ENCODE data around the gene TGIF1. TPM values are rescaled to one million over a fixed set of nuclear protein-coding genes. Genes with fewer than 3 reads are reported as not detected.
A peak's percentile ranks its signal among the peaks of the same experiment; 100 is the strongest.

The TGIF1 gene
- total RNA-seq, 2 donors from 2014 or later = 68.0 to 80.6 TPM

GRCh38 chr18:3494245-3494526 is 44.2 kb downstream of the TGIF1 start:
- TF ChIP-seq CTCF (IDR thresholded peaks at IDR 0.05) = no peak
- H3K4me1 ChIP-seq = peaks cover under 1% of the 10 kb centered on the region
- no peak overlapping the region for H3K27ac ChIP-seq
- H3K27me3 ChIP-seq = no peaks in the 10 kb centered on the region
- no peak overlapping the region for H3K4me3 ChIP-seq
- H3K9ac ChIP-seq (ENCODE audit: low read depth in 2 of 2, low read length in 2 of 2) = no peak overlapping the region
- no peak for DNase-seq
- intact Hi-C loops (cut with DNase I) = no loop called here
- no peaks in the 10 kb centered on the region for H3K36me3 ChIP-seq
- no peaks in the 10 kb centered on the region for H3K9me3 ChIP-seq

- intact Hi-C loops (cut with DNase I) = no loop called here
- DNase-seq = no peak
- H3K27me3 ChIP-seq = no peaks in the 10 kb centered on the region
- H3K4me1 ChIP-seq = peaks cover 4% of the 10 kb centered on the region
- H3K36me3 ChIP-seq = no peaks in the 10 kb centered on the region
- no peak overlapping the region for H3K27ac ChIP-seq
- no peaks in the 10 kb centered on the region for H3K9me3 ChIP-seq
- H3K9ac ChIP-seq (ENCODE audit: low read depth in 2 of 2, low read length in 2 of 2) = no peak overlapping the region
- H3K4me3 ChIP-seq = no peak overlapping the region
- no peak for TF ChIP-seq CTCF (IDR thresholded peaks at IDR 0.05)
Measured at GRCh38 chr18:3494569-3494968, 44.6 kb downstream of the TGIF1 start.

GRCh38 chr18:3495691-3496430 is 45.9 kb downstream of the TGIF1 start:
- H3K27me3 ChIP-seq = no peaks in the 10 kb centered on the region
- H3K9me3 ChIP-seq = no peaks in the 10 kb centered on the region
- H3K27ac ChIP-seq = no peak overlapping the region
- no peak overlapping the region for H3K4me3 ChIP-seq
- intact Hi-C loops (cut with DNase I) = no loop called here
- H3K9ac ChIP-seq (ENCODE audit: low read depth in 2 of 2, low read length in 2 of 2) = no peak overlapping the region
- no peak for DNase-seq
- peaks cover 5% of the 10 kb centered on the region for H3K4me1 ChIP-seq
- TF ChIP-seq CTCF (IDR thresholded peaks at IDR 0.05) = no peak
- no peaks in the 10 kb centered on the region for H3K36me3 ChIP-seq

GRCh38 chr18:3498698-3499471 is 48.9 kb downstream of the TGIF1 start:
- TF ChIP-seq CTCF (IDR thresholded peaks at IDR 0.05) = no peak
- Histone ChIP-seq H3K4me1 (peaks cover 5% of the 10 kb centered on the region), H3K27me3 (no peaks in the 10 kb centered on the region), H3K36me3 (no peaks in the 10 kb centered on the region), H3K9me3 (no peaks in the 10 kb centered on the region), H3K9ac (ENCODE audit: low read depth in 2 of 2, low read length in 2 of 2) (no peak overlapping the region), H3K4me3 (peak overlapping the region; percentile 41), H3K27ac (no peak overlapping the region)
- peak; percentile 21 for DNase-seq
- intact Hi-C loops (cut with DNase I) = no loop called here

- Histone ChIP-seq H3K27me3 (no peaks in the 10 kb centered on the region), H3K4me1 (peaks cover 5% of the 10 kb centered on the region), H3K27ac (no peak overlapping the region), H3K4me3 (peak overlapping the region; percentile 41), H3K36me3 (no peaks in the 10 kb centered on the region), H3K9me3 (no peaks in the 10 kb centered on the region), H3K9ac (ENCODE audit: low read depth in 2 of 2, low read length in 2 of 2) (no peak overlapping the region)
- TF ChIP-seq CTCF (IDR thresholded peaks at IDR 0.05) = no peak
- DNase-seq = no peak
- intact Hi-C loops (cut with DNase I) = no loop called here
Measured at GRCh38 chr18:3499501-3499900, 49.5 kb downstream of the TGIF1 start.
